ENCODE results near the gene MORC2.

The MORC2 gene

DNA sequence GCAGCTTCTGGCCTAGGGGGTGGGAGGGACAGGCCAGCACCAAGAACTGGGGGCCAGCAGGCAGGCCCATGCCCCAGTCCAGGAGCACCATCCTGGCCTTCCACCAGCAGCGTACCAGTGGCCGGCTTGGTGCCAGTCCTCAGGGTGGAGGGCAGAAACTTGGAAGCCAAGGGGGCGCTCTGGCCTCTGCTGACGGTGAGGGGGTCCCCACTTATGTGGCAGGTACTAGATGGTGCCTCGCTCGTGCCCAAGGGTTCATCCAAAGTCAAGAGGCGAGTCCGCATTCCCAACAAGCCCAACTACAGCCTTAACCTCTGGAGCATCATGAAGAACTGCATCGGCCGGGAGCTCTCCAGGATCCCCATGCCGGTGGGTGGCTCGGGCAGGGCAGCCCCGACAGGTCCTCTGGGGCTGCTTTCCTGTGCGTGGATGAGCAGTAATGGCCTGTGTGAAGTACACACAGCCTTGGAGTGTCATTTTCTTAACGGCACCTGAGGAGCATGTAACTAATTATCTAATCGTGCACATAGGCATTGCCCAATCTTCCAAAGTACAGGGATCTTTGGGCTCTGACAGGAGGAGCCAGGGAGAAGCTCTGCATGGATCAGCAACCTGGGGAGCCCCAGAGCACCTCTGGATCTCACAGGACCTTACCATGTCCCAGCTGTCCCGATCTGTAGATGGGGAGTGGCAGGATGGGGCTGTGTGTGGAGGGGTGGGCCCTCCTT is 79.1 kb downstream of the MORC2 start:
- no peak for DNase-seq (ENCODE audit: low read depth, low spot score)

DNA sequence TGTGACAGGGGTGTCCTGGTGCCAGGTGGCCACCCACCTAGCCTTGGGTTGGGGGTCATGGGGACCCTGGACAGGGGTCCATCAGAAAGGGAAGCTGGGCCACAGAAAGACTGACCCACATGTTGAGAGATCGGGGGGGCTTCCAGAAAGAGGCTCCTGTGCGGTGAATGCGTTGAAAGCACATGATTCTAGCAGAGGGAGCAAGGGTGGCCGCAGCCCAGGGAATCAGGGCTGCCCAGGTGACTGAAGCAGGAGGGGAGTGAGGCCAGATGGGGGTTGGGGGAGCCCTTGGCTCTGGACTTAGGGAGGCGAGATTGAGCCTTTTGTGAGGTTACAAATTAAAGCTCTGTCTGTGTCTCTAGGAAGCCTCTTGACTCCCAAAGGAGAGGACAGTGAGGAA is 80.7 kb downstream of the MORC2 start:
- no peak for DNase-seq (ENCODE audit: low read depth, low spot score)

DNA sequence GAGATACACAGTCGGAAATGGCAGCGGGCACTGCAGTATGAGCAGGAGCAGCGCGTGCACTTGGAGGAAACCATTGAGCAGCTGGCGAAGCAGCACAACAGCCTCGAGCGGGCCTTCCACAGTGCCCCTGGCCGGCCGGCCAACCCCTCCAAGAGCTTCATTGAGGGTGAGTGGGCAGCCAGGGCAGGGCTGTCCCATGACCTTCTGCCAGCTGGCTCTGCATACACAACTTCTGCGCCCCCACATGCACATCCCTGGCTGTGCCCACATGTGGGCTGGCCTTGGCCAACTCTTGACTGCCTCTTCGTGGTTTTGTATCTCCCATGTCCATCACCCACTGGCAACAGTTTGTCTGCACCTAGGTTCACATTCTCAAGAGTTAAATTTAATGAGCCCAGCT is 81.1 kb downstream of the MORC2 start:
- no peak for DNase-seq (ENCODE audit: low read depth, low spot score)

DNA sequence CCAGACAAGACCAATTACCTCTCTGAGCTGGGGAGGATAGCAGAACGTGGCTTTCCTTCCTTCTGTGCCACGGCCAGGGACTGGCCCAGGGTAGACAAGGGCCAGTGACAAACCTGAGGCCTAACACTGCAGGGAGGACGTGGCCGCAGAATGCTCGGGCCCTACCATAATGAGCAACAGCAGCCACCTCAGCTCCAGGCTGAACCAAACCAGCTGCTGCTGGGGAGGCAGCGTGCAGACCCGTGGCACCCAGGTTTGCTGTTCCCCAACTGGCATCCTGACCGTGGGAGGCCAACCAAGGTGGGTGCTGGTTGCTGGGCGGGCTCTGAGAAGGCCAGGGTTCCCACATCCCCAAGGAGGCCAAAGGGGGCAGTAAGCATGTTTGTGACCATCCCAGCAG is 83.0 kb downstream of the MORC2 start:
- DNase-seq (ENCODE audit: low read depth, low spot score) = no peak

DNA sequence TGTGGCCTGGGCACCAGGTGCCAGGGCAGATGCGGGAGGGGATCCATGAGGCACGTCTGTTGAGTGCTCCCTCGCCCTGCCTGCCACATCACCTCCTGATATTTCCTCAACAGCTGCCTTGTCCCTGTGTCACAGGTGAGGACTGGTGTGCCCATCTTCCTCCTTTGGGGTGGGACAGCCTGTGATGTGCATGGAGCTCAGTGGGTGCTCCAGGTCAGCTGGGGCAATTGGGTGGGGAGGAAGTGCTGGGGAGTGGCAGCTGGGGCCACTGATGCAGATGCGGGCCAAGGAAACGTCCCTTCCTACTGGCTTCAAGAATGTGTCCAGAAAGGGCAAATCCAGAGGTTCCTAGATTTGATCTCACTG is 83.6 kb downstream of the MORC2 start:
- DNase-seq (ENCODE audit: low read depth, low spot score) = no peak

DNA sequence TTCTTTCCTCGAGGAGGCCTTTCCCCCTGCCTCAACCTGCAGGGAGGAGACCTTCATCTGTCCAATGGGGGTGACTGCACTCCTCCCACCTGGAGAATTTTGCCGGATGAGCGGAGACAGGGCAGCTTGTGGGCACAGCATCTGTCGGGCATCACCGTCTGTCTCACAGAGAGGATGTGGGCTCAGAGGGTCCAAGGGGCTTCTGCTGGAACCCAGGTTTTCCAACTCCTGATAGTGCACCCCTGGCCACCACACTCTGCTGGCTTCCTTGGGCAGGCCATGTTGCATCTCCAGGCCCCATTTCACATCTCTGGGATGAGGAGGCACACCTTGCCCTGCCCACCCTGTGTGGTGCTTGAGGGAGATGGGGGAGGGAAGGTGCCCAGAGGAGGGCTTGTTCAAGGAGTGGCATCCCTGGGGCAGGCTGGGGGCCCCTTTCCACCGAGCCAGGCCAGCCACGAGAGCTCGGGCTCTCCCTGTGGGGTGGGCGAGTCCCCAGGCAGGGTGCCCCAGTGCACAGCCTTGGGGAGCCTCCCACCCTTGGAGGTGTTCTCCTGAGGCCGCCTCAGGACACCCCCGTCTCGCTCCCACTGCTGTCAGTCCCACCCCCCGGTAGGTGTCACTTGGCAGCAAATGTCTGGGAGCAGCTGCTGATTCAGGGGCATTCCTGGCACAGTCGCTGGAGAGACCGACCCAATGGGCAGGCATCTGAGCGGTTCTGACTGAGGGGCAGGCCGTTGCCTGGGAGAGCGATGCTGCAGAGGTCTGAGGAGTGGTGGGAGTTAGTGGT is 84.2 kb downstream of the MORC2 start:
- no peak for DNase-seq (ENCODE audit: low read depth, low spot score)

DNA sequence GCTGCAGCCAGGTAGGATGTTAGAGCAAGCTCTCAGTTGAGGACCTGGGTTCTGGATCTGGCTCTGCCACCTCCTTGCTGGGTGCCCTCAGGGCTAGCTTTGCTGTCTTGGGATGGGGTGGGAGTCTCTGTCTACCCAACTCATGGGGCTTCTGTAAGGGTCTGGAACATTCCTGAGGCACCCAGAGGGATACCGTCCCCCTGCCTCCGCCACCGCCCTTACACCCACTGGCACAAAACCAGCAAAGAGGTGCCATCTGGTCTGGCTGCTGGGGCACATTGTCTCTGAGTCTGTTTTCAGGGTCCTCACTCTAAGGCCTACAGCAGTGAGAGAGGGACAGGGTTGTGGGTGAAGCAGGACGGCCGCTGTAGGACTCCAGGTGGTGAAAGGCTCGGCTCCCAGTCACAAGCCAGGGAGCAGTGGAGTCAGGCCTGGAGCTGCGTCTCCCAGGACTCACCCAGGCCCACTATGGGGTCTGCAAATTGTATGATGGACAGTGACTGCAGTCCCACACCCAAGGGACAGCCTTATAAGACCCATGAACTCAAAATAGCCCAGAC is 84.9 kb downstream of the MORC2 start:
- DNase-seq (ENCODE audit: low read depth, low spot score) = no peak

DNA sequence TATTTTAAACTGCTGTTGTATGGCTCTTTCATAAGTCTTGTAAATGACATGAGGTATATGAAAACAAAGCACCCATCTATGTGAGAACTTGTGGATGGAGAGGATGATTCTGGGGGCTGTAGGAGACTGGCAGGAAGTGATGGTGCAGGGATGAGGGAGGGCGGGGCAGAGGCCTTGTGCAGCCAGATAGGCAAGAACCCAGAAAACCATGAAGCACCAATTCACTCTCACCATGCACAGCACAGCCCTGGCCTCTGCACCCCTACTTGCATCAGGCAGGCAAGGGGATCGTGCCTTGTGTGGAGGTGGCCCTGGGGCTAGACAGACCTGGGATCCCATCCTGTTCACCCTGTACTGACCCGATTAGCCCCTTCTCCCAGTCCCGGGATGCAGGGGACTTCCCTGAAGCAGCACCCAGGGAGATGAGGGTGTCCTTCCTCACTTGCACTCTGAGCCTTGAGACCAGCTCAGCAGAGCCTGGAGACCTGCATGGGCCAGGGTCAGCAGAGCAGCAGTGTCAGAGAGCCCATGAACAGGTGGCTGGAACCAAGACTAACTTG is 85.5 kb downstream of the MORC2 start:
- DNase-seq (ENCODE audit: low read depth, low spot score) = no peak

DNA sequence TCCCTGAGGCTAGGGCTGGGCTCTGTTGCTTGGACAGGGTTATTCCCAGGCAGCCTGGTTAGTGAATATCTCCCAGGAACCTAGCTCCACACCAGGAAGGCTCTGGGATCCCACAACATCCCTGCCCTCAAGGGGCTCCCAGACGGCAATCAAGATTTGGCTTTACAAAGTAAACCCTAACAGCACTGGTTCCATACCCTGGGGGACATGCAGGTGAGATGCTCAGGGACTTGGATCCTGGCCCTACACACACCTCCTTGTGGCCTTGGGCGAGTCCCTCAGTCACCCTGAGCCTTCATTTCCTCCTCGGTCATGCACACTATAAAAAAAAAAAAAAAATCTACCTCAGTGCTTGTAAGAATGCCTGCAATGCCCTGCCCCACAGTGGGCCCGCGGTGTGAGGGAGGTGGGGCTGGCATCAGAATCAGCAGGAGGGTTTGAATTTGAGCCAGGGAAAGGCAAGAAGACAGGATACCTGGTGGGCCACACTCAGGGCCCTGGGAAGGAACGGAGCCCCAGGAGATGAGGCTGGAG is 86.3 kb downstream of the MORC2 start:
- no peak for DNase-seq (ENCODE audit: low read depth, low spot score)

DNA sequence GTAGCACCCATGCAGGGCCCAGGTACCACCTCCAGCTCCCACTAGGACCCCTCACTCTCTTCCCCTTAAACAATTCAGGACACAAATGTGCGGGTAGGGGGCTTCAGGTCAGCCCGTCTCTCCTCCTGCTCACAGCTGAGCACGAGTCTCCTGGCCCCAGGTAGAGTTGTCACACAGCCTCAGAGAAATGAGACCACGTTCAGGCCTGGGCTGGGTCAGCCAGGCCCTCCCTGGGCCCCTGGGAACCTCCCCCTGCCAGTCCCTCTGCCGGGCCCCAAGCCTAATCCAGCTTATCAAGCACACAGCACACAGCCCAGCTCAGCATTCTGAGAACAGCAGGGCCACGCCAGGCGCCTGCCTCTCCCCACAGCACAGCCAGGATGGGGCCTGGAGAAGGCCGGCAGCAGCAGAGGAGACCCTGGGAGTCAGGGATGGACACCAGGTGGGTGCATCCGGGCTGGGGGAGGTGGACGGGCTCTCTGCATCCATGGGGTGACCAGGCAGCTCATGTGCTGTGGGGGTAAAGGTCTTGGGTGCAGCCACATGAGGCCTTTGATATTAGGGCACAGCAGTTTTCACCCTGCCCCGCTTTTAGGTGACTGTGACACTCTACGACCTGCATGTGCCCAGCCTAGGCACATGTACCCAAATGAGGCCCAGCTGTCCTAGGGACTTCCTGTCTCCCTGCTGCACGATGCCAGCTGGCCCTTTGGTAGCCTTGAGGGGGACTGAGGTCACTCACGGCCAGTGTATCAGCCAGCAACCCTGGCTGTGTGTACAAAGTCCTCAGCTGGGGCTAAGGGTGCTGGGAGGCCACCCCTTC is 87.0 kb downstream of the MORC2 start:
- no peak for DNase-seq (ENCODE audit: low read depth, low spot score)

DNA sequence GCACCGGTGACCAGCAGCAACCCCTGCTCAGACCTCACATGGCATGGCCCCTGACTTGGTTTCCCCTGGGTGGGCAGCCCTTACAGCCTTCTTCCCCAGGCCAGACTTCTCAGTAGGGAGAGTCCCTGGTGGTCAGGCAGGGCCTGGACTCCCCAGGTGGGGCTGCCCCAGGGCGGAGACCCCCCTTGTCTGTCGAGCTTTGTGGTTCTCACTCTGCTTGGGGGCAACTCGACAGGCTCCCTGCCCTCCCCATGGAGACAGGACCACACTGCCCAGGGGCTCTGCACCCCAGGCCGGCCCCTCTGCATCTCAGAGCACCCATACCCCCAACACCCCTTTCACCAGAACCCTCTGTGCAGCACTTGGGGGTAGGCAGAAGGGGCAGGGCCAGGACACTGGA is 87.7 kb downstream of the MORC2 start:
- DNase-seq (ENCODE audit: low read depth, low spot score) = no peak

DNA sequence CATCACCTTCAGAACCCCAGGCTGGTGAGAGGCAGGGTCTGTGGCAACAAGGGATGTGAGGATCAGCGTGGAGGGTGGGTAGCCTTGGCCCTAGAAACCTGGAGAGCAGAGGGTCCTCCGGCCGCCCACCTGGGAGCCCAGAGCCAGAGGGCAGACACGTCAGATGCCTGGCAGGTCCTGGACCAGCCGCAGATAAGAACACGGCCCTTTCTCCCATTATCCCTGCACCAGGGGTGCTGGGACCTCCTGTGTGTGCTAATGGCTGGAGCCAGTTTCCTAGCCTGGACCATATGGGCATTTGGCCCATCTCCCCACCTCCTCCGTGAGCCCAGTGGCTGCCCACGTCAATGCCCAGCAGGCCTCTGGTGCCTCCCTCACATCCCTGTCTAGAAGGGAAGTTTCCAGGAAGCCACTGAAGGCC is 88.4 kb downstream of the MORC2 start:
- no peak for DNase-seq (ENCODE audit: low read depth, low spot score)

DNA sequence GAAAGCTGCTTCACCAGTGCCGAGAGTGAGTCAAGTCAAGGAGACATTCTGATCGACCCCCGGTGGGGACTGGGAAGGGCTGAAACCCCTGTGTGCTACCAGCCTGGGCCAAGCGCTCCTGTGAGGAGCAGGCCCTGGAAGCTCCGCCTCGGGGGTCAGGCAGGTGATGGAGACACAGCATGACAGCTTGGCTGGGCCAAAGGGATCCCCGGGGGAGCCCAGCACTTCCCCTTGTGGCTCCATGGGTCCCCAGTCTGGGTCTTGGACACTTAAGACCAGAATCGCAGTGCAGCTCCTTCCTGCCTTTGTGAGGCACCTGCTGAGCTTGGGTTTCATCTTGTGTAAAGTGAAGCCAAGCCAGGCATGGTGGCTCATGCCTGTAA is 89.2 kb downstream of the MORC2 start:
- DNase-seq (ENCODE audit: low read depth, low spot score) = no peak

DNA sequence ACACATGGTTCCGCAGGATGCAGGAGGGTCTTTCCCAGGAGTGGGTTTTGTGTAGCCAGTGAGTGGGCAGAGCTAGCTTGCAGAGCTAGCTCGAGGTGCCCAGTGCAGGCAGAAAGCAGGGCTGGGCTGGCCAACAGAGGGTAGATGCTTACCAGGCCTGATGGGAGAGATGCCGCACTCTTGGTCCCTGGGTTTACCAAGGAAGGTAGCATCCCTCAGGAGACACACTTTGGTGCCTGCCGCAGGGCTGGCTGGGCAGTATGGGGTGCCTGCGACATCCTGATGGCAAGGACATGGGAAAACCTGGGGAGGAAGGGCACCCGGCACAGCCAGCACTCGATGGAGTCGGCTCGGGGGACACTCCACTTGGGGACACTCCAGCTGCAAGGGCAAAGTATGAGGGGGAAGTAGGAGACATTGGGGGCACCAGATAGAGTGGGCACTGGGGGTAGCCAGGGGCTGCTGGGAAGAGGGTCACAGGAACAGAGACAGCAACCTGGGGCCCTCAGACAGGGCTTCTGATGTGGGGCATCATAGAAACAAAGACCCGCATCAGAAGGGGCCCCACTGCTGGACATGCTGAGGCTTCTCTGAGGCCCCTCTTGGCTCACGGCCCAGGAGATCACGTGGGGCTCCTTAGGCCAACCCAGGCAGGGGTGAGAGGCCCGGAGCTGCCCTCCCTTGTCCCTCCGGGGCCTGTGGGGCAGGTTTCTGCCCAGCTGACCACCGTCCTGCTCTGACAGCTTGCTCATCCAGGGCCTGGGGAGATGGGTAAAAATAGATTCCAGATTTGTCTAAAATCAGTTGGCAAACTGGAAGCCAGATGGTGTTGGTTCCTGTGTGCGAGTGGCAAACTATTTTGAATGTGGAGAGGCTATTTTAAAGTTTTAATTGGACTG is 89.8 kb downstream of the MORC2 start:
- DNase-seq (ENCODE audit: low read depth, low spot score) = no peak

DNA sequence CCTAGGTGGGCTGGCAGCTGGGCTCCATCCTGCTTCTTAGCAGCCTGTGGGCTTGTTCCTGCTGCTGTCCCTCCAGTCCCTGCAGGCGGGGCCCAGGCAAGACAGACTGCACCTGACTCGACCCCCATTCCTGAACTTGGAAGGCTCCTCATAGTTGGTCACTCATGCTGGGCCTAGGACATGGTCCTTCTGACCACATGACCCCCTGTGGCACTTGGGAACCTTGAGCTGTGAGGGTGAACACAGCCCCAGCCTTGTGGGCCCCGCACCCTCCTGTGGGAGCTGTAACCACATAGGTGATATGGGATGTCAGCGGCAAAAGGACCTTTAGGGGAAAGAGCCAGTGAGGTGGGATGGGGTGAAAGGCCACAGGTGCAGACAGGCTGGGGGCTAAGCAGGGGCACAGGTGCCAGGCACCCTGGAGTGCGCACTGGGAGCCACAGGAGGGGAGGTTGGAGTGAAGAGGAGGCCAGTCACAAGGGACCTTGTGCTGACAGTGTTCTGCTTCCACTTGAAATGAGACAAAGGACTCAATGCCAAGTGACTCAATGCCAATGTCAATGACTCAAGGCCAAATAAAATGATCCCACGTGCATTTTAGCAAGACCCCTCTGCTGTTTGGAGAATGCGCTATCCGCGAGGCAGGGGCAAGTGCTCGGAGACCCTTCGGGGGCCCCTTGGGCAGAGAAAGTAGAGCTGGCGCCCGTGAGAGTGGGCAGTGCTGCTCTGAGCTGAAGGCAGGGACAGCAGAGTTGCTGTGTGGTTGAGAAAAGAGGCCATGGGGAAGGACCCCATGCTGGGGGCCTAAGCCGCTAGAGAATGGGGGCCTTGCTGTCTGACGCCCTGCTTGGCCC is 90.7 kb downstream of the MORC2 start:
- DNase-seq (ENCODE audit: low read depth, low spot score) = no peak

DNA sequence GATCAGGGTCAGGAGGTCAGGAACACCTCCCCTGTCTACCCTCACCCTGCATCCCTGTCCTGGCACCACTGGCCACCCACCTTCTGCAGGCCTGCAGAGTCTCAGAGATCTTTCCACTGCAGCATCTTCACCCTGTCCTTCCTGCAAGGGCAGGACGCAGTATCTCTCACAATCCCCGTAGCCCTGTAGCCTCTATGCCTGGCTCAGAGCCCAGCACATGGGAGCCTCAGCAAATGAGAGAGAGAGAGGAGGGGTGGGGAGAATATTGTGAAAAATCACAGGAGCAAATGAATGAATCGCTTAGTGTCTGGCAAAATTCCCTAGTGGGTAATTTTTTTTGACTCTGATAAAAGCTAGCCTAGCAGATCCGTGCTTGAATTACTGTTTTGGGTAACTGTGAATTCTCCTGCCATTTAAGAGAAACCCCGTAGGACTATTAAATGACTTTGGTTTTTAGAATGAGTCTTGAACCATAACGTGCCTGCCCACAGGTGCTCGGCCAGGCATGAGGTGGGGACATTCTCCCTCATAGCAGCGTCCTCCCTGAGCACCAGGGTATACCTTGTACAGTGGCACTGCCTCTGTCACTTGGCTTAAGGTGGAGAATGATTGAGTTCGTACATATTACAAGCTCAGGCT is 91.5 kb downstream of the MORC2 start:
- DNase-seq (ENCODE audit: low read depth, low spot score) = no peak

DNA sequence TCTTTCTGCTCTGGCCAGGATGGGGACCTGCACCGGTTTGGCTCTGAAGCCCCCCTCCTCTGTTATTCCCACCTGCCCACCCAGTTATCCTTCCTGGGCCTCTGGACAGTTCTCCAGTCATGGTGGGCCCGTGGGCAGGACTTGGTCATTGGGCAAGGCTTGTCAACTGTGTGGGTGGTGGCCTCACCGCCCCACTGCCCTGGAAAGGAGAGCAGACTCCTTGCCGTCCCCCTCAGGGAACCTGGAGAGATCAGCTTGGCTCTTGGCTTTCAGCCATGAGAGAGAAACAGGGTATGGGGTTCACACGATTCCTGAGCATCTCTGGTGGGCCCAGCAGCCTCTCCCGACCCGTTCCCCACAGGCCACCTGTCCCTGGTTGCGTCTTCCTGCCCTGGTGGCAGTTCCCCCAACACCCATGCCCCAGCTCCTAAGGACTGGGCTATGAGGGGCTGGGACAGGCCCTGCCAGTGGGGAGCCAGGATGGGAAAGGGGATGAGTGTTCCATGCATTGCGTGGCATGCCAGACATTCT is 92.3 kb downstream of the MORC2 start:
- no peak for DNase-seq (ENCODE audit: low read depth, low spot score)

DNA sequence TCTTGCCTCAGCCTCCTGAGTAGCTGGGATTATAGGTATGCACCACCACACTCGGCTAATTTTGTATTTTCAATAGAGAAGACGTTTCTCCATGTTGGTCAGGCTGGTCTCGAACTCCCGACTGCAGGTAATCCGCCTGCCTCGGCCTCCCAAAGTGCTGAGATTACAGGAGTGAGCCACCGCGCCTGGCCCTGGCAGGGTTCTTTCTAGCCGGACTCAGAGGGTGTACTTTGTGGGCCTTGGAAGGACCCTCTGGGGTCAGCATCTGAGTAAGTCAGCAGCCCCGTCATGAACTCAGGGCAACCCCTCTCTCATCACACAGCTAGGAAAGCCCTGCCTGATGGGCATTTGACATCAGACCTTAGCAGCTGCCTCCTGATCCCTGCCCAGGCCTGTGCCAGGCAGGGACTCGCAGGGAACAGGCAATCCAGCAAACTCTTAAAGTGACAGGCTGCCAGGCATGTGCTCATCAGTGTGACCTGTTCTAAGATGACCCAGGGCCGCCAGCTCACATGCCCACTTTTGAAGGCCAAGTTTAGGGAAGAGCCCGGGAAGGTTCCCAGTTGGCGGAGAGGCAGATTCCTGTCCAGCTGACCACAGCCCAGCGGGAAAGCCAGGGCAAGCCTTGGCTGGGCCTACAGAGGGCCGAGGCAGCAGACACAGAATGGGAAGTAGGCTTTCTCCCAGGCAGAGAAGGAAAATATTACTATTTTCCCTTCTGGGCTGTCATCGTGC is 92.9 kb downstream of the MORC2 start:
- no peak for DNase-seq (ENCODE audit: low read depth, low spot score)
